Heart left ventricle (tissue), 16 donors: ENCODE data around the gene C2CD2. TPM values are rescaled to one million over a fixed set of nuclear protein-coding genes. Genes with fewer than 3 reads are reported as not detected.

Experiments used
- ATAC-seq, 4 donors: fragments of 200-7000 bp; cut with Tn5 transposase; one replicate each; pipeline ENCODE4 v1.9.1; 2020 to 2022; ENCODE audit warnings: moderate library complexity in 4 of 4, mild to moderate bottlenecking in 3 of 4, moderate number of reproducible peaks in 1 of 4
- DNase-seq, 5 donors: peaks; one replicate each; pipeline ENCODE4 v3.0.0-alpha.2; 2020
- H3K27ac ChIP-seq, 12 donors: fragments of 200-600 bp; sonication (generic) in 4 of 12; one replicate each; pipeline versions ENCODE4 v1.5.0 to v1.8.0; 2016 to 2022; ENCODE audit warnings: mild to moderate bottlenecking in 2 of 12
- H3K27me3 ChIP-seq, 9 donors: fragments of 200-600 bp; sonication (generic) in 2 of 9; one replicate each; pipeline versions ENCODE4 v1.5.1 to v1.8.0; 2016 to 2022; ENCODE audit warnings: mild to moderate bottlenecking in 3 of 9
- H3K36me3 ChIP-seq, 9 donors: fragments of 200-600 bp; sonication (generic) in 2 of 9; one replicate each; pipeline versions ENCODE4 v1.5.0 to v1.8.0; 2018 to 2022; ENCODE audit warnings: mild to moderate bottlenecking in 2 of 9
- H3K4me1 ChIP-seq, 12 donors: fragments of 200-600 bp; sonication (generic) in 4 of 12; one replicate each; pipeline versions ENCODE4 v1.5.0 to v1.8.0; 2016 to 2022; ENCODE audit warnings: mild to moderate bottlenecking in 3 of 12
- H3K4me3 ChIP-seq, 12 donors: fragments of 200-600 bp; sonication (generic) in 4 of 12; one replicate each; pipeline versions ENCODE4 v1.5.0 to v1.8.0; 2017 to 2022; ENCODE audit warnings: mild to moderate bottlenecking in 9 of 12, moderate library complexity in 4 of 12
- H3K9me3 ChIP-seq, 12 donors: fragments of 200-600 bp; sonication (generic) in 4 of 12; one replicate each; pipeline versions ENCODE4 v1.5.0 to v1.8.0; 2016 to 2022; ENCODE audit warnings: mild to moderate bottlenecking in 1 of 12
- CTCF ChIP-seq, 12 donors: fragments of 200-600 bp; sonication (generic) in 4 of 12; IDR thresholded peaks; one replicate each; pipeline versions ENCODE4 v1.5.0 to v1.8.0; 2018 to 2022; ENCODE audit warnings: antibody characterized with exemption in 12 of 12, mild to moderate bottlenecking in 5 of 12
- POLR2A ChIP-seq, 2 donors: fragments of 450-650 bp; IDR thresholded peaks; one replicate each; pipeline ENCODE4 v1.6.1; 2017; ENCODE audit warnings: antibody characterized with exemption in 2 of 2, mild to moderate bottlenecking in 2 of 2, moderate library complexity in 2 of 2
- WGBS, 4 donors: extraction: QIAGEN DNeasy Blood & Tissue Kit in 2 of 4; methylation state at CpG; one replicate each; pipeline versions ENCODE4 v1.1.5 to v1.1.7; 2013 to 2018; 5-methylcytosine and 5-hydroxymethylcytosine counted together
- intact Hi-C, 10 donors: fragments of 100-400 bp; cut with DNase I; formaldehyde crosslinking; loops; one replicate each; pipeline versions ENCODE4 v1.11.1 to v1.14.2; 2022
- polyA plus RNA-seq, 2 donors: library from polyadenylated mRNA; stranded (reverse); fragments of 200-250 nt; gene quantifications; one replicate each; pipeline ENCODE4 v1.2.3, GENCODE V29; 2013
- total RNA-seq, 9 donors: library from RNA; depleted of rRNA in 2 of 9; stranded (reverse); fragments of >200 nt in 2 of 9; fragmentation: NEBNext Ultra II Directional in 3 of 9; extraction: Animal tissue kit (Norgen Biotek cat#: 25700) in 3 of 9; gene quantifications; one replicate each; pipeline versions ENCODE4 v1.1.0 to v1.2.4, GENCODE V29; 2016 to 2023
- donor health status: ischemic (EF 13 %, LVEDD 7.1; RV severe dilation, severe dysfunction).
- donor health status: healthy with polysubstance abuse.
- donor health status: DM: no; HTN: yes; CAD: no.
- donor health status: DM: no; HTN: no; CAD: no.
- donor health status: ischemic (EF 25% LVEDD 6.9; RV normal size, moderate dysfunction).
- donor health status: ischemic (EF 25% LVEDD 5.7; RV mildly dilated, moderate dysfunction).
- donor health status: healthy.
- donor health status: DM: yes; HTN: yes; CAD: no.
- donor health status: ischemic (EF 35%, LVEDD 5.7; RV mildly dilated, moderate dysfunction).
- donor health status: nonischemic (EF 11% LVEDD 7.7; RV severe dilation, severe dysfunction).
- donor health status: DM: yes; HTN: yes; CAD: no.
- donor health status: PGD.
- donor health status: ischemic (EF 29% LVEDD 5.4; RV normal size, mild dysfunction).
- donor health status: nonischemic (EF 23%, LVEDD 6.1; RV moderate dilation, normal function).

Gene C2CD2
- total and polyA plus RNA-seq, 11 donors: 3.8 to 13.9 (median 6.0) TPM

GRCh38 chr21:41873005-41873404 is 80.8 kb downstream of the C2CD2 start:
- Histone ChIP-seq H3K36me3 (no peaks in the 10 kb centered on the region), H3K4me3 (no peak overlapping the region), H3K27ac (no peak overlapping the region), H3K4me1 (peaks cover 0 to 11% (median 5%) of the 10 kb centered on the region in 12 donors), H3K9me3 (no peaks in the 10 kb centered on the region), H3K27me3 (no peaks in the 10 kb centered on the region)
- WGBS, 4 donors: 72 to 79% (median 75%) methylated on average over 13 of the region's 13 CpGs
- intact Hi-C loops: loop anchor here in 1 of 10 donors (10.0 kb wide), 1 partner anchor 132 kb away; no protein-coding TSS in a partner anchor
- ATAC-seq (no peak), DNase-seq (no peak)
- no peak for TF ChIP-seq POLR2A (IDR thresholded peaks at IDR 0.05)
- TF ChIP-seq CTCF (IDR thresholded peaks at IDR 0.05): no peak

GRCh38 chr21:41871293-41872030 is 82.4 kb downstream of the C2CD2 start:
- Histone ChIP-seq H3K36me3 (no peaks in the 10 kb centered on the region), H3K9me3 (no peaks in the 10 kb centered on the region), H3K27ac (no peak overlapping the region), H3K27me3 (no peaks in the 10 kb centered on the region), H3K4me3 (no peak overlapping the region), H3K4me1 (peaks cover 0 to 3% (median 0%) of the 10 kb centered on the region in 12 donors)
- ATAC-seq (peak in 1 of 4 donors; percentile 30), DNase-seq (no peak)
- intact Hi-C loops: loop anchor here in 1 of 10 donors (10.0 kb wide), 1 partner anchor 133 kb away; no protein-coding TSS in a partner anchor
- WGBS, 4 donors: 88 to 92% (median 90%) methylated on average over 15 of the region's 15 CpGs
- no peak for TF ChIP-seq POLR2A (IDR thresholded peaks at IDR 0.05)
- TF ChIP-seq CTCF (IDR thresholded peaks at IDR 0.05): no peak

GRCh38 chr21:41869771-41870170 is 84.0 kb downstream of the C2CD2 start:
- Histone ChIP-seq H3K4me1 (peaks cover 0 to 3% (median 0%) of the 10 kb centered on the region in 12 donors), H3K27ac (no peak overlapping the region), H3K9me3 (no peaks in the 10 kb centered on the region), H3K36me3 (no peaks in the 10 kb centered on the region), H3K27me3 (no peaks in the 10 kb centered on the region), H3K4me3 (no peak overlapping the region)
- ATAC-seq: no peak
- 84 to 94% (median 90%) methylated on average over 9 of the region's 9 CpGs for WGBS, 4 donors
- DNase-seq: no peak
- intact Hi-C loops: loop anchor here in 1 of 10 donors (10.0 kb wide), 1 partner anchor 135 kb away; no protein-coding TSS in a partner anchor
- TF ChIP-seq POLR2A (IDR thresholded peaks at IDR 0.05): no peak
- TF ChIP-seq CTCF (IDR thresholded peaks at IDR 0.05): no peak

- ATAC-seq: no peak
- no peaks in the 10 kb centered on the region for H3K9me3 ChIP-seq
- TF ChIP-seq CTCF (IDR thresholded peaks at IDR 0.05) (no peak), POLR2A (IDR thresholded peaks at IDR 0.05) (no peak)
Measured at GRCh38 chr21:41868062-41868710, 85.6 kb downstream of the C2CD2 start.

More at GRCh38 chr21:41868062-41868710, 85.6 kb downstream of the C2CD2 start:
- H3K4me3 ChIP-seq: no peak overlapping the region
- WGBS, 4 donors: 71 to 82% (median 81%) methylated on average over 10 of the region's 10 CpGs
- DNase-seq: no peak
- peaks cover 0 to 7% (median 0%) of the 10 kb centered on the region in 12 donors for H3K4me1 ChIP-seq
- H3K27ac ChIP-seq: no peak overlapping the region
- intact Hi-C loops: no loop called here
- H3K27me3 ChIP-seq: no peaks in the 10 kb centered on the region
- no peaks in the 10 kb centered on the region for H3K36me3 ChIP-seq
